ENCODE results near the gene BICD2.

GRCh38 chr9:92767066-92768054 is 2.7 kb upstream of the BICD2 start:
- no peak for TF ChIP-seq CTCF (IDR thresholded peaks at IDR 0.05; ENCODE audit: poor library complexity, severe bottlenecking)
- no peak for TF ChIP-seq EZH2 (IDR thresholded peaks at IDR 0.05; ENCODE audit: borderline replicate concordance, insufficient read depth, low read length, poor library complexity, severe bottlenecking)

Data from neural cell (in vitro differentiated cells).